Measurements from ENCODE around the gene PHIP.

GRCh38 chr6:78917788-78918187, 160.3 kb downstream of the PHIP start:
- TF ChIP-seq EED (IDR thresholded peaks at IDR 0.05; ENCODE audit: low read depth) (no peak), BACH1 (IDR thresholded peaks at IDR 0.05; ENCODE audit: borderline replicate concordance) (no peak), SIN3A (IDR thresholded peaks at IDR 0.05; ENCODE audit: low read depth, low read length) (no peak), ZNF217 (IDR thresholded peaks at IDR 0.05) (no peak), RBBP5 (conservative IDR thresholded peaks at IDR 0.05) (no peak), CTCF (IDR thresholded peaks at IDR 0.05 in 2 of 3, conservative IDR thresholded peaks at IDR 0.05 in 1 of 3; ENCODE audit: control insufficient read depth in 2 of 3, extremely low read depth in 1 of 3, insufficient read depth in 1 of 3, low read depth in 3 of 3, low read length in 3 of 3) (no peak), YY1 (IDR thresholded peaks at IDR 0.05; ENCODE audit: low read depth, low read length) (no peak)

All from GM12878 (cell line).